ENCODE measurements around the gene TFDP1.

DNA sequence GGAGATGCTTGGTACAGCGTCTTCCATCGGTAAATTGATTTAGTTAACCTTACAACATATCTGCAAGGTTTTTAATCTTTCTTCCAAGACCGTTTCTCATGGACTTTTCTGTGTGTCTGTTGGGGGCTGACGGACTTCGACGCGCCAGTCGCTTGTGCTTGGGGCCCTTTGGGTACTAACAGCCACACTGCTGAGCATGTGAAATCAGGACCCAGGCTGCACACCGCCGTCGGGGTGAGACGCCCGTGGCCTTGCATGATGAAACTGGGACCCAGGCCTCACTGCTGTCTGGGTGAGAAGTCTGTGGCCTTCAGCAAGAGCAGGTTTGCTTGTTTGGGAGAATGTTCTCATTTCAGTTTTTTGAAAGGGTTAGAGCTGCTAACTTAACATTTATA lies 63.7 kb downstream of the TFDP1 start:
- TF ChIP-seq, protein P1, sequence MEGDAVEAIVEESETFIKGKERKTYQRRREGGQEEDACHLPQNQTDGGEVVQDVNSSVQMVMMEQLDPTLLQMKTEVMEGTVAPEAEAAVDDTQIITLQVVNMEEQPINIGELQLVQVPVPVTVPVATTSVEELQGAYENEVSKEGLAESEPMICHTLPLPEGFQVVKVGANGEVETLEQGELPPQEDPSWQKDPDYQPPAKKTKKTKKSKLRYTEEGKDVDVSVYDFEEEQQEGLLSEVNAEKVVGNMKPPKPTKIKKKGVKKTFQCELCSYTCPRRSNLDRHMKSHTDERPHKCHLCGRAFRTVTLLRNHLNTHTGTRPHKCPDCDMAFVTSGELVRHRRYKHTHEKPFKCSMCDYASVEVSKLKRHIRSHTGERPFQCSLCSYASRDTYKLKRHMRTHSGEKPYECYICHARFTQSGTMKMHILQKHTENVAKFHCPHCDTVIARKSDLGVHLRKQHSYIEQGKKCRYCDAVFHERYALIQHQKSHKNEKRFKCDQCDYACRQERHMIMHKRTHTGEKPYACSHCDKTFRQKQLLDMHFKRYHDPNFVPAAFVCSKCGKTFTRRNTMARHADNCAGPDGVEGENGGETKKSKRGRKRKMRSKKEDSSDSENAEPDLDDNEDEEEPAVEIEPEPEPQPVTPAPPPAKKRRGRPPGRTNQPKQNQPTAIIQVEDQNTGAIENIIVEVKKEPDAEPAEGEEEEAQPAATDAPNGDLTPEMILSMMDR (IDR thresholded peaks at IDR 0.05): no peak
- TF ChIP-seq POLR2A (IDR thresholded peaks at IDR 0.05) (no peak), EP300 (IDR thresholded peaks at IDR 0.05) (no peak)
